GM12873 (cell line): ENCODE measurements around the gene CBY1.

Source experiments
- TF ChIP-seq, protein P1 (sequence below): IDR thresholded peaks from 2 replicates; pipeline ENCODE4 v1.5.1; 2012; ENCODE audit warnings: low read depth, mild to moderate bottlenecking, moderate library complexity, low read length, control low read depth; ENCODE audit not compliant: insufficient read depth; ENCODE audit errors: missing control alignments

Gene CBY1

DNA sequence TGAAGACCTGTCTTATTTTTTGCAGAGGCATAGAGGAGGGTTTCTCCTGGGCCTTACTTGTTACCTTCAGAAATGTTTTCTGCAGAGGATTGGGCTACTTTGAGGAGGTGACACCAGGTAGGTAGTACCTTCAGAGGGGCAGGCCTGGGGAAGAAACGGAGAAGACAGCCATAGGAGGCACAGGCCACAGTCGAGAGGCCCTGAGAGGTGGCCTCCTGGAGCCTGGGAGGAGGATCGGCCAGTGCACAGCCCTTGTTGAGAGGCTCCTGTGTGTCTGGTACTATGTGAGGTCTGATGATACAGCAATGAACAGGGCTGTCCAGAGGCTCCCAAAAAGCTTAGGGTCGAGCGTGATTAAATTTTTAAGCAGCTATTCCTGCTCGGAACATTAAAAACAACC is 60.8 kb downstream of the CBY1 start:
- TF ChIP-seq, protein P1, sequence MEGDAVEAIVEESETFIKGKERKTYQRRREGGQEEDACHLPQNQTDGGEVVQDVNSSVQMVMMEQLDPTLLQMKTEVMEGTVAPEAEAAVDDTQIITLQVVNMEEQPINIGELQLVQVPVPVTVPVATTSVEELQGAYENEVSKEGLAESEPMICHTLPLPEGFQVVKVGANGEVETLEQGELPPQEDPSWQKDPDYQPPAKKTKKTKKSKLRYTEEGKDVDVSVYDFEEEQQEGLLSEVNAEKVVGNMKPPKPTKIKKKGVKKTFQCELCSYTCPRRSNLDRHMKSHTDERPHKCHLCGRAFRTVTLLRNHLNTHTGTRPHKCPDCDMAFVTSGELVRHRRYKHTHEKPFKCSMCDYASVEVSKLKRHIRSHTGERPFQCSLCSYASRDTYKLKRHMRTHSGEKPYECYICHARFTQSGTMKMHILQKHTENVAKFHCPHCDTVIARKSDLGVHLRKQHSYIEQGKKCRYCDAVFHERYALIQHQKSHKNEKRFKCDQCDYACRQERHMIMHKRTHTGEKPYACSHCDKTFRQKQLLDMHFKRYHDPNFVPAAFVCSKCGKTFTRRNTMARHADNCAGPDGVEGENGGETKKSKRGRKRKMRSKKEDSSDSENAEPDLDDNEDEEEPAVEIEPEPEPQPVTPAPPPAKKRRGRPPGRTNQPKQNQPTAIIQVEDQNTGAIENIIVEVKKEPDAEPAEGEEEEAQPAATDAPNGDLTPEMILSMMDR, result no peak

DNA sequence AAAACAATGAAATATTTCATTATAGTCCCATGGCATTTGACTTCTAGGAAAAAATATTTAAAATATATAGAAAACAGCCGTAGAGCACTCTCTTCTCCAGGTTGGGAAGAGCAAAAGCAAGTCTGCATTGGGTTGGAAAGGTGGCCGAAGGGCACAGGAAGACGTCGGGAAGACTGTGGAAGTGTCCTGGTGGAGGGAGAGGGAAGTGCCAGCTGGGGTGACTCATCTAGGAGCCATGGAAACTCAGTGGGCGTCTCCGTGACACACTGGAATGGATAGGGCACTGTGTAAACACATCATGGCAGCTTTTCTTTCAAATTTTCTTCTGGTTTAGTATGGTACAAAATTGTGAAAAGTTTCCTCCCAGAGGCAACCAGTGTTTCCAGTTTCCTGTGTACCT is 62.0 kb downstream of the CBY1 start:
- TF ChIP-seq, protein P1, result peak; percentile 25

DNA sequence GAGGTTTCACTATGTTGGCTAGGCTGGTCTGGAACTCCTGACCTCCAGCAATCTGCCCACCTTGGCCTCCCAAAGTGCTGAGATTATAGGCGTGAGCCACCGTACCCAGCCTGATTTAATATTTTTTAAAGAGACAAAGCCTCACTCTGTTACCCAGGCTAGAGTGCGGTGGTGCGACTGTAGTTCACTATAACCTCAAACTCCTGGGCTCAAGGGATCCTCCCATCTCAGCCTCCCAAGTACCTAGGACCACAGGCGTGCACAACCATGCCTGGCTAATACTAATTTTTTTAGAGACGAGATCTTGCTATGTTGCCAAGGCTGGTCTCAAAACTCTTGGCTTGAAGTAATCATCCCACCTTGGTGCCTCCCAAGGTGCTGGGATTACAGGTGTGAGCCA is 62.8 kb downstream of the CBY1 start:
- TF ChIP-seq, protein P1, result no peak

DNA sequence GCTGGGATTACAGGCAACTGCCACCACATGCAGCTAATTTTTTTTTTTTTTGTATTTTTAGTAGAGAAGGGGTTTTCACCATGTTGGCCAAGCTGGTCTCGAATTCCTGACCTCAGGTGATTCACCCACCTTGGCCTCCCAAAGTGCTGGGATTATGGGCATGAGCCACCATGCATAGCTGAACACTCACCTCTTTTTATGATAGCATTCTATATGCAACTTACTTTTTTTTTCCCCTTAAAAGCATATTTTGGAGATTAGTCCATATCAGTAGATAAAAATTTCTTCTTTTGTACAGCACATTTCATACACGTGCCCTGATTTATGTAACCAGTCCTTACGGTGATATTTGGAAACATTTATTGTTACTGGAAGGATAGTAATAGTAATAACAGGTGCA is 63.9 kb downstream of the CBY1 start:
- TF ChIP-seq, protein P1, result no peak

DNA sequence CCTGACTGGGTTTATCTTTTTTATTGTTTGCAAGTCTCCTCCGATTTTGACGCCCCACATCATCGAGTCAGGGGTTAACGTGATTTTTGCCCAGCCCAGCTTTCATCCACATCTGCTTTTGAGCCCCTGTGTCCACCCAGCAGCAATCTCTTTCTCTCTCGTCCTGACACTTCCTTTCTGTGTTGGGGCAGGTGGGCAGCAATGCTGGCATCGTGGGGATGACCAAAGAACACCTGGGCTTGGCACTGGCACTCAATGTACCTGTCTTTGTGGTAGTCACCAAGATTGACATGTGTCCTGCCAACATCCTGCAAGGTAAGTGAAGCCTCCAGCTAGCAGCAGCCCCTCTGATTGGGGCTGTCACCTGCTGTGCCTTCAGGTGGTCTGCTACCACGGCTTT is 65.1 kb downstream of the CBY1 start:
- TF ChIP-seq, protein P1, result no peak
